HG03159 (cell line): ENCODE data around the gene MEGF6.
"Not testable (repeated sequence)": the region's sequence is repeated elsewhere in the genome, so short reads cannot be mapped to it uniquely, and the experiment has no call there.

Experiments
- ATAC-seq: cut with Tn5 transposase; IDR thresholded peaks from one replicate; pipeline ENCODE4 v1.9.1; 2021; ENCODE audit warnings: mild to moderate bottlenecking, moderate library complexity; ENCODE audit not compliant: unreplicated experiment

MEGF6 gene

DNA sequence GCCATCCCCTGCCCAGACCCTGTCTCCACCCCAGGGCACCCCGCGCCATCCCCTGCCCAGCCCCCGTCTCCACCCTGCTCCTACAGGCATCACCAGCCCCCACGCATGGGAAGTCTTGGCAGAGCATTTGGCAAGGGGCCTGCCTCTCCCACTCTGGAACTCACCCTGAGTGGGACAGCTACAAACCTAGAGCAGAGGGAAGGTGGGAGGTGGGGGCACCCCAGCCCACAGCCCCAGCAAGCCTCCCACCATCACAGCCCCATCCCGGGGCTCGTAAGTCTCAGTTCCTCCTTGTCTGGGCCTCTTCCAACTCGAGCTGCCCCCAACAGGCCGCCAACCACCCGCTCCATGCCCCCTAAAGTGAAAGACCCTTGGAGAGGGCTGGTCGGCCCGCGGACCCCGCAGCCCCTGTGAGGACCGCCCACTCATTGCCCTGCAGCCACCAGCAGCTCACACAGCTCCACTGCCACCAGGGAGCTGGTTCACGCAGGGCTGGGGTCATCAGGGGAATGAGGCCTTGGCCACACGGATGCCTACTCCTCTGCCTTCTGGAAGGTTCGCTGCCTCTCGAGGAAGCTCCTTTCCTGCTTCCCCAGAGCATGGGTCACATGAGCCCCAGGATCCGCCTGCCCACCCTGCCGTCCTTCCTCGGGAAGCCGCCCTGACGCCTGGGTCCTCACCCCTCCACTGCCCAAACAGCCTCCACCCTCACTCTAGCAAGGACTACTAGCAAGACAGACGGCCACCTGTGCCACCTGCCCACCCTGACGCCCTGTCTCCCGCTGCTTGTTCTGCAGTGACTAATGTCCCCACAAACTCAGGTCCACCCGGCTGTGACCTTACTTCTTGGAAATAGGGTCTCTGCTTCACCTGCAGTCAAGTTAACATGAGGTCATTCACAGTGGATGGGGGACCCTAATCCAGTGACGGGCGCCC, 14.4 kb downstream of the MEGF6 start:
- no peak for ATAC-seq

- ATAC-seq: no peak
Observed at GRCh38 chr1:3595949-3596348, 15.4 kb downstream of the MEGF6 start.

GRCh38 chr1:3594706-3595377, 16.5 kb downstream of the MEGF6 start:
- ATAC-seq: no peak

DNA sequence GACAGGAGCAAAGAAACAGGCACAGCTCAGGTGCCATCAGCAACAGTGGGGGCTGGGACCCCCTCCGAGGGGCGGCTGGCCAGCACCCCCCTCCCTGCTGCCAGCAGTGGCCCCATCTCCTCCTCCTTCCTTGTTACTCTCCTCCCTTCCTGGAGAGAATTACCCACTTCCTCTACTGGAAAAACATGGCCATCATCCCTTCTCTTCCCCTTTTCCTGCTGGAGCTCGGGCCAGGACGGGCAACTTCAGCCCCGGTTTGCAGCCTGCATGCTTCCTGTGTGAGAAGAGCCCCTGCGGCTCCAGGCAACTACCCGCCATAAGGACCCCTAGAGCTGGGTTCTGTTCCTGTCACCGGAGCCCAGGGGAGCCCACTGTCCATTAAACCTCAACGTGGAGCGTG, 17.6 kb downstream of the MEGF6 start:
- no peak for ATAC-seq

DNA sequence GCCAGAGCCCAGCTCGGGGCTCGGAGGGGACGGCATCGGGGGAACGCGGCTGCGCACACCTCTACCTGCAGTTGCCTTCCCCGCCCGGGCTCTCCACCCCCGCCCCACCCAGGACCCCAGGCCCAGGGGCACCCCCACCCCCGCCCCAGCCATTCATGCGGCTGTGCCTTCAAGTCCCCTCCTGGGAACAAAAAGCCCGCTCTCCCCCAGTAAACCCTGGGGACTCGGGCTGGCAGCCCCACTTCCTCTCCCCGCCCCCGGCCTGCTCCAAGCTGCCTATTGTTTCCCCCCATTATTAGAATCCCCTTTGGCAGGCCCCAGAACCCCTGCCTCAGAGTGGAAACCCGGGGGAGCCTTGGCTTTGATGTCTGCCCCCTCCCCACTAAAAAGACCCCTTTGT, 18.0 kb downstream of the MEGF6 start:
- no peak for ATAC-seq

- ATAC-seq: no peak
Observed at GRCh38 chr1:3590951-3591865, 20.1 kb downstream of the MEGF6 start.

DNA sequence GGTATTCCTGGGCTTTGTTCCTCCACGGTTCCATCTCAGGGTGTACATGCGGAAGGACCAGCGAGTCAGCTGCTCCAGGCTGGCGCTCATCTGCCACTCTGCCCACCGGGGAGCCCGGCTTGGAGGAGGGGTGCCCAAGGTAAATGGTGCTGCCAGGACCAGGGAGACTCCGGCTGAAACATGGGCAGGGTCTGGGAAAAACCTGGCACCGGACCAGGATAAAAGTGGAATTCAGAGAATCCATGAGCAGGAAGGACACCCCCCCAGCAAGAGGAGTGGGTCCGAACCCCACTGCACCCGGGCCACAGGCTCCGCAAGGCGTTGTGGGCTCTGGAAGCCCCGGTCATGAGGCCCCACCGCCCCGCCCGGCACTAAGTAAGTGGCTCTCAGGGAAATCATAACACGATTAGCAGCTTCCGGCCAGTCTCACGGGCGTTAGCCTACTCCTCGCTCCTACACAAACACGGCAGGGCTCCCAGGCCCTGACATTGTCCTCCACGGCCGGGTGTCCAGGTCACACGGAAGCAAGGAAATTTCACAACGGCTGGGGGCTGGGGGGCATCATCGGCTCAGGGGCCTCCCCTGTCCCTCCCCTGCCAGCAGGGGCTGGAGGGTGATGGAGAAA, 21.1 kb downstream of the MEGF6 start:
- no peak for ATAC-seq

GRCh38 chr1:3588395-3588794, 22.9 kb downstream of the MEGF6 start:
- ATAC-seq: no peak

DNA sequence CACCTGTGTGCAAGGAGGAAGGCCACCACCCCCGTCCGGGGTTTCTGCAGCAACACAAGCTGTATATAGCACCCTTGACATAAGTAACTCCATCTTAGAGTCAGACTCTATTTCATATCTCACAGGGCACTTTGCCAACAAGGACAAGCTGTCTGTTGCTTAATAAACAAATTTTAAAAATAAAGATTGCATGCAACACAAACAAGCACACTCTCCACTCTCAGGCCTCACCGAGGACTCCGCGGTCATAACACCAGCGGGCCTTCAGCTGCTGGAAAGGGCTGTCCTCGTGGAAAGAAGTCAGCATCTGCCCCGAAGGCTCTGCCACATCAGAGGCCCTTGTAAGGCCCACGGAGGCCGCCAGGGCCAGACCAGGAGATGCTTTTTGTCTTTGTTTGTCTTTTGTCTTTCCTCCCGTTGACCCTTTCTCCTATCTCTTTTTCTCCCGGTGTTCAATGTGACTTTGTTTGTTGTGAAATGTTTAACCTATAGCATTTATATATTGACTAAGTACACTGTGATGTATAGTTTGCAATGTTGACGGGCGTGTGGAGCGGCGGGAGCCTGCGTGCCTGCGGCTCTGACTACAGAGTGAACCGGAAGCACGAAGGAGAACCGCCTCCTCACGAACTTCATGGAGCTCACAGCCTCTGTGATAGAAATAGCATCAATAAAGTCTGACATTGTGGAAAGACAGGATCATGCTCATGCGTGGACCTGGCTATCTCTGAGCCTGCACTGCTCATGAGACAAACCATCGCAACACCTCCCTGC, 24.1 kb downstream of the MEGF6 start:
- ATAC-seq: no peak

DNA sequence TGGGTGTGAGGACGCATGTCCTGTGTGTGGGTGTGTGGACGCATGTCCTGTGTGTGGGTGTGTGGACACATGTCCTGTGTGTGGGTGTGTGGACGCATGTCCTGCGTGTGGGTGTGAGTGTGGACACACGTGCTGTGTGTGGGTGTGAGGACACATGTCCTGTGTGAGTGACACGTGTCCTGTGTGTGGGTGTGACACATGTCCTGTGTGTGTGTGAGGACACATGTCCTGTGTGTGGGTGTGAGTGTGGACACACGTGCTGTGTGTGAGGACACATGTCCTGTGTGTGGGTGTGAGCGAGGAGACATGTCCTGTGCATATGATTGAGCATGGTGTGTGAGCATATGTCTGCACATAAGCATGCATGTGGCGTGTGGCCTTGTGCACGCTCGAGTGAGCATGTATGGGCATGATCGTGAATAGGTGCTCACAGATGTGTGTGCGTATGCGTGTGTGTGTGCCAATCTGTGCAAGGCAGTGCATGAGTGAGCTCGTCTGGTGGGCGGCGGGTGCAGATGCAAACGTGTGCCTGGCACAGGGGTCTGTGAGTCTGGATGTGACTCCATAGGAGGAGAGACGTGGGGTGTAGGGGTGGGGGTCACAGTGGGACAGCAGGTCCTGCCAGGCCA, 25.3 kb downstream of the MEGF6 start:
- no peak for ATAC-seq

- not testable (repeated sequence) for ATAC-seq
Observed at GRCh38 chr1:3585353-3585868, 25.9 kb downstream of the MEGF6 start.

GRCh38 chr1:3584915-3585314, 26.4 kb downstream of the MEGF6 start:
- ATAC-seq: no peak

DNA sequence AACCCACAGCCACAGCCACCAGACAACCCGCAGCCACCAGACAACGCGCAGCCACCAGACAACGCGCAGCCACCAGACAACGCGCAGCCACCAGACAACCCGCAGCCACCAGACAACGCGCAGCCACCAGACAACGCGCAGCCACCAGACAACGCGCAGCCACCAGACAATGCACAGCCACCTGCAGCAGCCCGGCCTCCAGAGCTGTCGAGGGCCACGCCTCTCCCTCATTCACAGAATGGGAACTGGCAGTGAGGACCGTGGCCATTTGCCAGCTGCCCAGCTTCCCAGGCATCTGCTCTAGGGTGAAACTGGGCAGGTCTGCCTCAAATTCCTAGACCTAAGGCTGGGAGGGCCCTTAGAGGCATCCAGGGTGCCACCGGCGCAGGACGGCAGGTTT, 27.6 kb downstream of the MEGF6 start:
- ATAC-seq: not testable (repeated sequence)

DNA sequence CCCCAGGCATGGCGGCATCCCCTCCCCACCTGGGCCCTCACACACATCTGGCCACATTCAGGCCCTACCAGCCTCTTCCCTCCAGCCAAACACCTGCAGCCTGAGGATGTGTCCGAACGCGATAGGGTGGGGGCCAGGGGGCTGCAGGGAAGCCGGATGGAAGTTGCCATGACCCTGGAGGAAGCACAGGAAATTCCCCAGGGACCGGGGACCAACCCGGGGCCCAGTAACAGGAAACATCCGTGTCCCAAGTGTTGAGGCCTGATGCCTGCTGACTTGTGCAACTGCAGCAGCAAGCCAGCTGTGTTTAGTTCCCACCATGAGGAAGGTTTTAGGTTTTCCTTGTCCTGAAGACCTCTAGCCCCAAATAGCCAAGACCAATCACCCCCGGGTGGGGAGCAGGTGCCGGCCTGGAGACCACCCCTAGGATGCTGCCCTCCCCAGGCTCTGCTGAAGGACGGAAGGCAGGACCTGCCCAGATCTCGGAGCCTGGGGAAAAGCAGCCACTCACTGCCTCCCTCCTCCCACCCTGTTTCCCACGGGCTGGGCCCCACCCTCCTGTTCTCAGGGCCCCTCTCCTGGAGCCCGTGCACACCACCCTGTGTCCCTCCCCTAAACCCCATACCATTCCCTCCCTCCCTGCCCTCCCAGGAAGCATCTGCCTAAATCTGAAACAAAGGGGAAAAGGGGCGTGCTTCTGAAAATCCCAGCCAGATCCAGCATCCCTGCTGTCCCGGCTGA, 29.8 kb downstream of the MEGF6 start:
- ATAC-seq: no peak

GRCh38 chr1:3580231-3580630, 31.1 kb downstream of the MEGF6 start:
- ATAC-seq: no peak

- ATAC-seq: no peak
Observed at GRCh38 chr1:3579626-3580025, 31.7 kb downstream of the MEGF6 start.

DNA sequence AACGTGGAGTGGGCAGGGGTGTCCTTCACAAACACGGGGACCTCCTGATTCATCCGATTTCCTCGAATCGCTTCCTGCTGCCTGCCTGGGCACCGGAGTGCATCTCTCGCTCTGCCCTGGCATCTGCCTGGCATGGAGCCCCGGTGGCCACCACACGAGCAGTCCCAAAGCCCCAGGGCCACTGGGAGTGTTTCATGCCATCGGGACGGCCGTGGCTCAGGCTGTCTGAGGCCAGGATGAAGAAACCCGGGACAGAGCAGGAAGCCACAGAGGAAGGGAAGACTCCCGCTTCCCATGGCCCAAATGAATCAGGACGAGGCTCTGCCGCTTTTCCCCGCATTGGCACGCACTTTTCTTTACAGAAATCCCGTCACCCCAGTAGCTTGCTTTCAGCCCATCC, 32.4 kb downstream of the MEGF6 start:
- no peak for ATAC-seq

GRCh38 chr1:3578433-3578805, 32.9 kb downstream of the MEGF6 start:
- ATAC-seq: no peak
